H9 (cell line): ENCODE results near the gene CCDC141. TPM values are rescaled to one million over a fixed set of nuclear protein-coding genes. Genes with fewer than 3 reads are reported as not detected.

ENCODE experiments used
- DNase-seq: peaks from one replicate; pipeline ENCODE4 v3.0.0-alpha.2; 2017
- H2AFZ ChIP-seq: one replicate; pipeline ENCODE4 v1.6.1; 2013; ENCODE audit warnings: mild to moderate bottlenecking, low read length, control low read depth, moderate library complexity
- H2AK5ac ChIP-seq: 2 replicates; pipeline ENCODE4 v1.6.1; 2013; ENCODE audit warnings: low read length, control low read depth, mixed read lengths; ENCODE audit not compliant: insufficient read length
- H2BK120ac ChIP-seq: one replicate; pipeline ENCODE4 v1.6.1; 2013; ENCODE audit warnings: low read depth, mild to moderate bottlenecking, low read length, control low read depth, inconsistent platforms; ENCODE audit not compliant: poor library complexity, severe bottlenecking
- H2BK12ac ChIP-seq: 2 replicates; pipeline ENCODE4 v1.6.1; 2013; ENCODE audit warnings: low read length, control low read depth, mixed read lengths, low read depth; ENCODE audit not compliant: insufficient read length
- H2BK15ac ChIP-seq: 2 replicates; pipeline ENCODE4 v1.6.1; 2013; ENCODE audit warnings: low read depth, low read length, control low read depth
- H2BK20ac ChIP-seq: one replicate; pipeline ENCODE4 v1.6.1; 2013; ENCODE audit warnings: low read depth, mild to moderate bottlenecking, low read length, control low read depth, inconsistent platforms; ENCODE audit not compliant: poor library complexity, severe bottlenecking
- H2BK5ac ChIP-seq: 2 replicates; pipeline ENCODE4 v1.6.1; 2013; ENCODE audit warnings: low read length, control low read depth, mixed read lengths; ENCODE audit not compliant: insufficient read length
- H3K14ac ChIP-seq: 2 replicates; pipeline ENCODE4 v1.6.1; 2013; ENCODE audit warnings: low read length, control low read depth; ENCODE audit not compliant: insufficient read depth
- H3K18ac ChIP-seq: 2 replicates; pipeline ENCODE4 v1.6.1; 2013; ENCODE audit warnings: low read depth, mild to moderate bottlenecking, mixed read lengths, low read length, control low read depth; ENCODE audit not compliant: insufficient read length
- H3K23ac ChIP-seq: 2 replicates; pipeline ENCODE4 v1.6.1; 2013; ENCODE audit warnings: low read length, control low read depth, mixed read lengths, low read depth; ENCODE audit not compliant: insufficient read length
- H3K23me2 ChIP-seq: 2 replicates; pipeline ENCODE4 v1.6.1; 2013; ENCODE audit warnings: low read depth, mild to moderate bottlenecking, mixed read lengths, low read length, control low read depth; ENCODE audit not compliant: insufficient read length, poor library complexity, severe bottlenecking
- H3K27ac ChIP-seq: 2 replicates; pipeline ENCODE4 v1.5.1; 2013; ENCODE audit warnings: low read length, control low read depth, mixed read lengths, low read depth; ENCODE audit not compliant: insufficient read length
- H3K27me3 ChIP-seq: 2 replicates; pipeline ENCODE4 v1.6.1; 2013; ENCODE audit warnings: low read length, control low read depth, inconsistent platforms; ENCODE audit not compliant: insufficient read depth
- H3K4ac ChIP-seq: 2 replicates; pipeline ENCODE4 v1.6.1; 2013; ENCODE audit warnings: low read depth, mild to moderate bottlenecking, control low read depth, inconsistent platforms, low read length, moderate library complexity
- H3K4me1 ChIP-seq: 2 replicates; pipeline ENCODE4 v1.6.1; 2013; ENCODE audit warnings: low read length, control low read depth, inconsistent platforms; ENCODE audit not compliant: insufficient read depth
- H3K4me2 ChIP-seq: 2 replicates; pipeline ENCODE4 v1.6.1; 2013; ENCODE audit warnings: low read length, control low read depth, mixed read lengths; ENCODE audit not compliant: insufficient read length, insufficient read depth
- H3K56ac ChIP-seq: 2 replicates; pipeline ENCODE4 v1.6.1; 2013; ENCODE audit warnings: low read depth, mild to moderate bottlenecking, mixed read lengths, low read length, control low read depth; ENCODE audit not compliant: insufficient read length
- H3K79me1 ChIP-seq: 2 replicates; pipeline ENCODE4 v1.6.1; 2013; ENCODE audit warnings: low read depth, mild to moderate bottlenecking, moderate library complexity, low read length, control low read depth, inconsistent platforms; ENCODE audit not compliant: insufficient read depth, poor library complexity, severe bottlenecking
- H3K79me2 ChIP-seq: 2 replicates; pipeline ENCODE4 v1.6.1; 2013; ENCODE audit warnings: low read length, control low read depth, inconsistent platforms; ENCODE audit not compliant: insufficient read depth
- H3K9ac ChIP-seq: 2 replicates; pipeline ENCODE4 v1.6.1; 2013; ENCODE audit warnings: low read length, control low read depth, mixed read lengths; ENCODE audit not compliant: insufficient read length; ENCODE audit errors: extremely low read depth
- H3K9me3 ChIP-seq: one replicate; pipeline ENCODE4 v1.6.1; 2013; ENCODE audit warnings: low read depth, low read length, inconsistent platforms; ENCODE audit not compliant: control insufficient read depth
- H3T11ph ChIP-seq: one replicate; pipeline ENCODE4 v1.6.1; 2013; ENCODE audit warnings: mild to moderate bottlenecking, low read length, control low read depth, inconsistent platforms
- H4K20me1 ChIP-seq: one replicate; pipeline ENCODE4 v1.6.1; 2013; ENCODE audit not compliant: control insufficient read depth, insufficient read length, insufficient read depth
- H4K5ac ChIP-seq: 2 replicates; pipeline ENCODE4 v1.6.1; 2013; ENCODE audit warnings: low read depth, mild to moderate bottlenecking, mixed read lengths, low read length, control low read depth; ENCODE audit not compliant: insufficient read length
- H4K8ac ChIP-seq: replicated peaks from 2 replicates; pipeline ENCODE4 v1.6.1; 2013; ENCODE audit warnings: low read length, control low read depth, mixed read lengths, low read depth; ENCODE audit not compliant: insufficient read length
- H4K91ac ChIP-seq: 2 replicates; pipeline ENCODE4 v1.6.1; 2013; ENCODE audit warnings: low read depth, mild to moderate bottlenecking, moderate library complexity, mixed read lengths, low read length, control low read depth; ENCODE audit not compliant: insufficient read length
- H3K27ac Mint-ChIP-seq, 3 experiments: 2 replicates in 2 of 3; 3 replicates in 1 of 3; pipeline ENCODE4 v1.8.0; 2020 to 2021; ENCODE audit warnings: mixed read lengths in 3 of 3, mild to moderate bottlenecking in 1 of 3, moderate library complexity in 1 of 3
- H3K27me3 Mint-ChIP-seq: 2 replicates; pipeline ENCODE4 v1.8.0; 2021; ENCODE audit warnings: low read depth, mild to moderate bottlenecking, moderate library complexity, mixed read lengths
- H3K36me3 Mint-ChIP-seq, 3 experiments: 2 replicates in 2 of 3; 3 replicates in 1 of 3; pipeline ENCODE4 v1.8.0; 2020 to 2021; ENCODE audit warnings: low read depth in 3 of 3, mixed read lengths in 3 of 3; ENCODE audit not compliant: insufficient read depth in 1 of 3
- H3K4me1 Mint-ChIP-seq, 2 experiments: 2 replicates each; pipeline ENCODE4 v1.8.0; 2020; ENCODE audit warnings: mixed read lengths in 2 of 2
- H3K4me3 Mint-ChIP-seq, 2 experiments: 2 replicates in 1 of 2; 3 replicates in 1 of 2; pipeline ENCODE4 v1.8.0; 2020 to 2021; ENCODE audit warnings: mild to moderate bottlenecking in 2 of 2, mixed read lengths in 2 of 2, moderate library complexity in 1 of 2
- H3K9me3 Mint-ChIP-seq, 2 experiments: 2 replicates in 1 of 2; 3 replicates in 1 of 2; pipeline ENCODE4 v1.8.0; 2020; ENCODE audit warnings: mild to moderate bottlenecking in 2 of 2, mixed read lengths in 2 of 2, moderate library complexity in 1 of 2
- CTCF ChIP-seq: fragments of 200-600 bp; sonication (generic); conservative IDR thresholded peaks from 3 replicates; pipeline ENCODE4 v1.8.0; 2021; ENCODE audit warnings: antibody characterized with exemption, mild to moderate bottlenecking
- WGBS: extraction: QIAGEN DNeasy Blood & Tissue Kit; methylation state at CpG from one replicate; pipeline ENCODE4 v1.1.7; 2013; ENCODE audit warnings: missing lambda C conversion rate, low lambda C conversion rate, mixed read lengths; ENCODE audit not compliant: insufficient read length; ENCODE audit errors: extremely low coverage; 5-methylcytosine and 5-hydroxymethylcytosine counted together
- total RNA-seq: library from RNA; stranded (reverse); gene quantifications from 2 replicates; pipeline ENCODE4 v1.2.1, GENCODE V29; 2021

The CCDC141 gene
- total RNA-seq, 1 experiment from 2014 or later = 1.0 TPM

- Mint-ChIP-seq H3K36me3 (no peaks in the 10 kb centered on the region), H3K27ac (no peak overlapping the region)
- no CpG with 5 or more reads among the region's 4 CpGs for WGBS
Measured at GRCh38 chr2:178858896-178859625, 190.9 kb downstream of the CCDC141 start.

More at GRCh38 chr2:178858896-178859625, 190.9 kb downstream of the CCDC141 start:
- Histone ChIP-seq H2AK5ac (no peak overlapping the region), H2BK12ac (no peak overlapping the region), H3K23ac (no peak overlapping the region), H2BK20ac (no peak overlapping the region), H3T11ph (no peak overlapping the region), H3K4ac (no peak overlapping the region), H3K14ac (no peak overlapping the region), H3K79me1 (no peaks in the 10 kb centered on the region), H3K4me2 (no peak overlapping the region), H3K4me1 (peaks cover 2% of the 10 kb centered on the region; the same call in 1 of the 2 replicates), H3K56ac (no peak overlapping the region), H4K20me1 (no peaks in the 10 kb centered on the region), H2BK120ac (no peak overlapping the region), H2BK15ac (no peak overlapping the region), H3K27me3 (no peaks in the 10 kb centered on the region), H4K8ac (no peak overlapping the region), H4K5ac (no peak overlapping the region), H3K9ac (no peak overlapping the region), H2AFZ (no peak overlapping the region), H2BK5ac (no peak overlapping the region), H3K27ac (no peak overlapping the region), H3K18ac (no peak overlapping the region), H4K91ac (no peak overlapping the region), H3K9me3 (no peaks in the 10 kb centered on the region), H3K79me2 (no peaks in the 10 kb centered on the region), H3K23me2 (no peaks in the 10 kb centered on the region)
- H3K27me3 Mint-ChIP-seq = no peaks in the 10 kb centered on the region
- H3K9me3 Mint-ChIP-seq = no peaks in the 10 kb centered on the region
- peaks cover 7 to 10% of the 10 kb centered on the region in 2 experiments for H3K4me1 Mint-ChIP-seq
- no peak for DNase-seq
- no peak for TF ChIP-seq CTCF
- no peak overlapping the region for H3K4me3 Mint-ChIP-seq
